Loucy (cell line): ENCODE results near the gene TAS2R41.

Experiments used
- H2AFZ ChIP-seq: fragments of 200-600 bp; sonication (generic); 2 replicates; pipeline ENCODE4 v1.6.0; 2016; ENCODE audit warnings: antibody characterized with exemption, mild to moderate bottlenecking, low read length, moderate library complexity
- H3F3A ChIP-seq: fragments of 200-600 bp; 2 replicates; pipeline ENCODE4 v1.6.0; 2016; ENCODE audit warnings: antibody characterized with exemption, low read depth, mild to moderate bottlenecking
- H3K27me3 ChIP-seq: fragments of 200-600 bp; sonication (generic); 2 replicates; pipeline ENCODE4 v1.6.1; 2014; ENCODE audit warnings: low read length, mild to moderate bottlenecking; ENCODE audit not compliant: insufficient read depth, poor library complexity, severe bottlenecking
- H3K36me3 ChIP-seq: fragments of 200-600 bp; sonication (generic); 2 replicates; pipeline ENCODE4 v1.6.1; 2016; ENCODE audit warnings: low read length; ENCODE audit not compliant: insufficient read depth
- H3K4me1 ChIP-seq: fragments of 200-600 bp; sonication (generic); 2 replicates; pipeline ENCODE4 v1.5.1; 2014; ENCODE audit warnings: low read length, mild to moderate bottlenecking; ENCODE audit not compliant: insufficient read depth, poor library complexity, severe bottlenecking
- H3K4me2 ChIP-seq: fragments of 200-600 bp; sonication (generic); 2 replicates; pipeline ENCODE4 v1.6.0; 2014; ENCODE audit warnings: antibody characterized with exemption, low read length, low read depth, mild to moderate bottlenecking; ENCODE audit not compliant: poor library complexity, severe bottlenecking
- H3K4me3 ChIP-seq: fragments of 200-600 bp; sonication (generic); 2 replicates; pipeline ENCODE4 v1.5.1; 2014; ENCODE audit warnings: low read length, mild to moderate bottlenecking, mixed read lengths; ENCODE audit not compliant: poor library complexity, severe bottlenecking
- H3K79me2 ChIP-seq: fragments of 200-600 bp; sonication (generic); 2 replicates; pipeline ENCODE4 v1.6.1; 2014; ENCODE audit warnings: low read length; ENCODE audit not compliant: insufficient read depth
- H3K9ac ChIP-seq: fragments of 200-600 bp; sonication (generic); 2 replicates; pipeline ENCODE4 v1.6.0; 2014; ENCODE audit warnings: mild to moderate bottlenecking, low read depth, low read length, moderate library complexity; ENCODE audit not compliant: poor library complexity, severe bottlenecking
- H3K9me2 ChIP-seq: fragments of 200-600 bp; sonication (generic); replicated peaks from 2 replicates; pipeline ENCODE4 v1.6.1; 2016; ENCODE audit warnings: low read depth, low read length, mixed read lengths
- H3K9me3 ChIP-seq: fragments of 200-600 bp; sonication (generic); 2 replicates; pipeline ENCODE4 v1.6.1; 2014; ENCODE audit warnings: mild to moderate bottlenecking, antibody characterized with exemption, low read length, low read depth; ENCODE audit not compliant: insufficient read depth
- H4K20me1 ChIP-seq: fragments of 200-600 bp; sonication (generic); 2 replicates; pipeline ENCODE4 v1.6.0; 2014; ENCODE audit warnings: antibody characterized with exemption, low read length, mild to moderate bottlenecking; ENCODE audit not compliant: insufficient read depth, poor library complexity, severe bottlenecking
- CTCF ChIP-seq: fragments of 200-600 bp; sonication (generic); conservative IDR thresholded peaks from 2 replicates; pipeline ENCODE4 v1.5.1; 2014; ENCODE audit warnings: mild to moderate bottlenecking, antibody characterized with exemption, low read length
- EZH2phosphoT487 ChIP-seq: fragments of 200-600 bp; IDR thresholded peaks from 2 replicates; pipeline ENCODE4 v1.6.1; 2018; ENCODE audit warnings: antibody characterized with exemption, mild to moderate bottlenecking, moderate library complexity, borderline replicate concordance

TAS2R41 gene

GRCh38 chr7:143451122-143451521 is 26.6 kb upstream of the TAS2R41 start:
- no peaks in the 10 kb centered on the region for H3F3A ChIP-seq
- H4K20me1 ChIP-seq, result no peaks in the 10 kb centered on the region
- H3K36me3 ChIP-seq, result no peaks in the 10 kb centered on the region
- H3K27me3 ChIP-seq, result no peaks in the 10 kb centered on the region
- no peaks in the 10 kb centered on the region for H3K9me3 ChIP-seq
- H3K4me2 ChIP-seq, result no peak overlapping the region
- TF ChIP-seq CTCF (no peak), EZH2phosphoT487 (no peak)
- no peaks in the 10 kb centered on the region for H3K9me2 ChIP-seq
- H3K9ac ChIP-seq, result no peak overlapping the region
- H3K79me2 ChIP-seq, result no peaks in the 10 kb centered on the region
- no peaks in the 10 kb centered on the region for H3K4me1 ChIP-seq
- no peak overlapping the region for H2AFZ ChIP-seq
- H3K4me3 ChIP-seq, result no peak overlapping the region

GRCh38 chr7:143451746-143452145 is 25.9 kb upstream of the TAS2R41 start:
- H3K9me3 ChIP-seq, result no peaks in the 10 kb centered on the region
- no peak overlapping the region for H3K9ac ChIP-seq
- H3K79me2 ChIP-seq, result no peaks in the 10 kb centered on the region
- H2AFZ ChIP-seq, result no peak overlapping the region
- H3K27me3 ChIP-seq, result no peaks in the 10 kb centered on the region
- TF ChIP-seq EZH2phosphoT487 (no peak), CTCF (no peak)
- no peaks in the 10 kb centered on the region for H3F3A ChIP-seq
- H3K9me2 ChIP-seq, result no peaks in the 10 kb centered on the region
- no peaks in the 10 kb centered on the region for H3K36me3 ChIP-seq
- no peaks in the 10 kb centered on the region for H3K4me1 ChIP-seq
- H3K4me2 ChIP-seq, result no peak overlapping the region
- no peaks in the 10 kb centered on the region for H4K20me1 ChIP-seq
- H3K4me3 ChIP-seq, result no peak overlapping the region

GRCh38 chr7:143452495-143452894 is 25.2 kb upstream of the TAS2R41 start:
- H3K4me1 ChIP-seq, result no peaks in the 10 kb centered on the region
- H3K27me3 ChIP-seq, result no peaks in the 10 kb centered on the region
- no peak overlapping the region for H3K9ac ChIP-seq
- no peak overlapping the region for H3K4me2 ChIP-seq
- H3K9me3 ChIP-seq, result no peaks in the 10 kb centered on the region
- H3K9me2 ChIP-seq, result no peaks in the 10 kb centered on the region
- H3F3A ChIP-seq, result no peaks in the 10 kb centered on the region
- H3K79me2 ChIP-seq, result no peaks in the 10 kb centered on the region
- no peak for TF ChIP-seq CTCF
- no peak for TF ChIP-seq EZH2phosphoT487
- no peaks in the 10 kb centered on the region for H3K36me3 ChIP-seq
- H4K20me1 ChIP-seq, result no peaks in the 10 kb centered on the region
- H2AFZ ChIP-seq, result no peak overlapping the region
- H3K4me3 ChIP-seq, result no peak overlapping the region
